HG02840 (cell line): ENCODE data around the gene RESF1.

Source experiments
- ATAC-seq: cut with Tn5 transposase; IDR thresholded peaks from one replicate; pipeline ENCODE4 v1.9.1; 2021; ENCODE audit warnings: mild to moderate bottlenecking, moderate library complexity, moderate number of reproducible peaks; ENCODE audit not compliant: unreplicated experiment, low FRiP score

The RESF1 gene

GRCh38 chr12:32002848-32003493 lies 43.8 kb downstream of the RESF1 start:
- no peak for ATAC-seq

- no peak for ATAC-seq
Measured at GRCh38 chr12:32003654-32004053, 44.4 kb downstream of the RESF1 start.

- no peak for ATAC-seq
Measured at GRCh38 chr12:32005496-32006125, 46.4 kb downstream of the RESF1 start.
